NK-92 (cell line): Measurements from ENCODE around the gene TBC1D24.
A peak's percentile ranks its signal among the peaks of the same experiment; 100 is the strongest.

Experiments
- DNase-seq: peaks from one replicate; lab custom pipeline; 2025; ENCODE audit not compliant: unreplicated experiment; lab: John Stamatoyannopoulos, UW

The TBC1D24 gene

GRCh38 chr16:2498531-2499253, 23.8 kb downstream of the TBC1D24 start:
- no peak for DNase-seq

GRCh38 chr16:2499454-2499853, 24.5 kb downstream of the TBC1D24 start:
- no peak for DNase-seq

GRCh38 chr16:2499890-2500429, 25.0 kb downstream of the TBC1D24 start:
- no peak for DNase-seq

GRCh38 chr16:2500430-2500917, 25.5 kb downstream of the TBC1D24 start:
- no peak for DNase-seq

GRCh38 chr16:2500918-2501750, 26.2 kb downstream of the TBC1D24 start:
- DNase-seq, result no peak

GRCh38 chr16:2501946-2502895, 27.3 kb downstream of the TBC1D24 start:
- no peak for DNase-seq

GRCh38 chr16:2505695-2506094, 30.8 kb downstream of the TBC1D24 start:
- DNase-seq, result no peak

GRCh38 chr16:2507052-2507659, 32.2 kb downstream of the TBC1D24 start:
- DNase-seq, result no peak

- no peak for DNase-seq
These were observed 32.7 kb downstream of the TBC1D24 start for GRCh38 chr16:2507665-2508064.

GRCh38 chr16:2508722-2509400, 33.9 kb downstream of the TBC1D24 start:
- no peak for DNase-seq

GRCh38 chr16:2511128-2511800, 36.3 kb downstream of the TBC1D24 start:
- no peak for DNase-seq

GRCh38 chr16:2511996-2512734, 37.2 kb downstream of the TBC1D24 start:
- DNase-seq, result no peak

GRCh38 chr16:2512735-2513404, 37.9 kb downstream of the TBC1D24 start:
- no peak for DNase-seq

GRCh38 chr16:2513405-2514332, 38.7 kb downstream of the TBC1D24 start, which contains the start of gene ATP6V0C:
ATP6V0C (plus strand) TSS chr16:2513952; CDS start chr16:2514104, 152 bp downstream.
- peak; percentile 55 for DNase-seq

- DNase-seq, result no peak
These were observed 39.6 kb downstream of the TBC1D24 start for GRCh38 chr16:2514333-2515179.
